ENCODE data around the gene CITED4. TPM values are rescaled to one million over a fixed set of nuclear protein-coding genes. Genes with fewer than 3 reads are reported as not detected.
A peak's percentile ranks its signal among the peaks of the same experiment; 100 is the strongest.

The CITED4 gene
- total and polyA plus RNA-seq, 4 experiments from 2014 or later = 8.1 to 20.1 (median 10.2) TPM

- POLR2A ChIA-PET (ENCODE audit: partially characterized antibody) = interaction anchor here (1.1 to 2.6 kb wide), 14 partner anchors 10 to 1169 kb away, joined by 3 to 46 read pairs (median 8); partner anchors contain the start of genes CTPS1, NFYC and ZNF684
Measured at GRCh38 chr1:40861224-40862003, 749 bp downstream of the CITED4 start.

DNA sequence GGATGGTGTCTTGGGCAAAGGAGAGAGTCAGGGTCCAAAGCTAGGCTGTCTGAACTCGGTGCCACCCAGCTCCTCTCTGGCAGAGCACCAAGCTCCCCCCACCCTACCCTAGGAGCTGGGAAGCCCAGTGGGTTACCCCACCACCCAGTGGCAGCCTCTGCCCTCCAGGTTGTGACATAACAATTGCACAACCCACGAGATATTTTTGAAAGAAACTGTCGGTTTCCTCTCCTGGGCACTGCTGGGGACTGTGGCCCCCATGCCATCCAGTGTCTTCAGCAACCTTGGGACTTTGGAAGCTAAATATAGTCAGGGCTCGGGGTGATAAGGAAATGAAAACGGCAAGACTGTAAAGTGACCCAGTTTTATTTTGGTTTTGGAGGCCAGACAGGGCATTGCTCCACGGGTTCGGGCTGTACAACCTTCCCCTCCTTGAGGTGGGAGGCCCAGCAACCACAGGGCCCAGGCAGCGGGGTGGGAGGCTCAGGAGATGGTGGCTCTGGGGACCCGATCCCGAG, 1.4 kb downstream of the CITED4 start:
- H3K27ac ChIP-seq (ENCODE audit: low read depth, low read length) = no peak overlapping the region
- intact Hi-C loops (cut with micrococcal nuclease) = loop anchor here (5.0 kb wide), 1 partner anchor 382 kb away; the partner anchor contains the start of gene SCMH1
- H3K9me3 ChIP-seq (ENCODE audit: control insufficient read depth in 1 of 2, low read length in 2 of 2) = no peaks in the 10 kb centered on the region
- no peak for DNase-seq
- Mint-ChIP-seq H3K9me3 (no peaks in the 10 kb centered on the region), H3K4me3 (peak overlapping the region; percentile 79 to 92 (median 84)), H3K4me1 (peaks cover 7 to 15% (median 10%) of the 10 kb centered on the region in 4 donors), H3K27me3 (peaks cover 0 to 4% of the 10 kb centered on the region in 2 donors), H3K27ac (peak overlapping the region in 6 of 7 donors; percentile 43 to 90 (median 79)), H3K36me3 (peaks cover 0 to 4% of the 10 kb centered on the region in 2 donors)
- H3K4me1 ChIP-seq (ENCODE audit: insufficient read depth, low read length) = peaks cover 14% of the 10 kb centered on the region
- H3K36me3 ChIP-seq (ENCODE audit: insufficient read depth, low read length) = no peaks in the 10 kb centered on the region
- ChIA-PET POLR2A (ENCODE audit: partially characterized antibody) (interaction anchor here (2.4 to 2.6 kb wide), 4 partner anchors 11 to 169 kb away, joined by 13 to 46 read pairs (median 22); partner anchors contain the start of gene NFYC), CTCF (ENCODE audit: partially characterized antibody) (interaction anchor here (1.3 to 1.7 kb wide), 3 partner anchors 11 to 143 kb away, joined by 3 to 5 read pairs (median 5); no protein-coding TSS in a partner anchor)
- no peaks in the 10 kb centered on the region for H3K27me3 ChIP-seq (ENCODE audit: insufficient read depth, low read length)
- H3K4me3 ChIP-seq (ENCODE audit: low read length in 2 of 2) = no peak overlapping the region

More at GRCh38 chr1:40861224-40862003, 749 bp downstream of the CITED4 start:
- Histone ChIP-seq H3K9me3 (ENCODE audit: control insufficient read depth in 1 of 2, low read length in 2 of 2) (no peaks in the 10 kb centered on the region), H3K27me3 (ENCODE audit: insufficient read depth, low read length) (no peaks in the 10 kb centered on the region), H3K4me3 (ENCODE audit: low read length in 2 of 2) (peak overlapping the region in 1 of 2 donors; percentile 57), H3K27ac (ENCODE audit: low read depth, low read length) (peak overlapping the region; percentile 63), H3K36me3 (ENCODE audit: insufficient read depth, low read length) (no peaks in the 10 kb centered on the region), H3K4me1 (ENCODE audit: insufficient read depth, low read length) (peaks cover 14% of the 10 kb centered on the region)
- CTCF ChIA-PET (ENCODE audit: partially characterized antibody) = interaction anchor here (1.3 to 2.0 kb wide), 4 partner anchors 12 to 142 kb away, joined by 3 to 6 read pairs (median 5); no protein-coding TSS in a partner anchor
- Mint-ChIP-seq H3K9me3 (no peaks in the 10 kb centered on the region), H3K36me3 (peaks cover 0 to 4% of the 10 kb centered on the region in 2 donors), H3K4me3 (peak overlapping the region; percentile 79 to 92 (median 84)), H3K27ac (peak overlapping the region in 5 of 7 donors; percentile 43 to 90 (median 74)), H3K27me3 (peaks cover 0 to 4% of the 10 kb centered on the region in 2 donors), H3K4me1 (peaks cover 7 to 15% (median 10%) of the 10 kb centered on the region in 4 donors)
- intact Hi-C loops (cut with micrococcal nuclease) = loop anchor here (1.0 to 5.0 kb wide), 6 partner anchors 14 to 381 kb away; partner anchors contain the start of genes RIMS3 and SCMH1
- peak in 4 of 5 donors; percentile 28 to 42 (median 38) for DNase-seq

DNA sequence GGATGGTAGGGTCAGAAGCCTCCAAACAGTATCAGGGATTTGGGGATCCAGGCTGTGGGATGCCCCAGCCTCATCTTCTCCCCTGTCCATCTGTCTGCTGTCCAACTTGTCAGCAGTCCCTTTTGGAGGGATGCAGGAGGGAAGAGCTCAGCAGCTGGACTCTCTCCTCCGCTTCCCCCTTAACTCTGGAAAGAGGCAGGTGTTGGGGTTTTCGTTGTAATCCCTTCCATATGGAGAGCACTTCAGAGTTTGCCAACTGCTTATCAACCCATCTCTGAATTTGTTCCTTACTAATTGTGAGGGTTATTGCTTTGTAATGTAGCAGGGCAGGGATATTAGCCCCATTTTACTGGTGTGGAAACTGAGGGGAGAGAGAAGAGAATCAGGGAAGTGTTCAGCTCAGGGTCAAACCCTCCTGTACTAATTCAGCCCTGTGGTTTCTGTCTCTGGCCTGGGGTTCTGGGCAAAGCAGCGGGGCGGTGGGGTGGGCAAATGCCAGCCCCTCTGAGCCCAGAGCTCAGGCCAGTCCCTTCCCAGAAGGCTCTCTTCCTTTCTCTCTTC, 3.2 kb downstream of the CITED4 start:
- intact Hi-C loops (cut with micrococcal nuclease) = no loop called here
- Histone ChIP-seq H3K4me1 (ENCODE audit: insufficient read depth, low read length) (peaks cover 14% of the 10 kb centered on the region), H3K4me3 (ENCODE audit: low read length in 2 of 2) (no peak overlapping the region), H3K27ac (ENCODE audit: low read depth, low read length) (no peak overlapping the region), H3K27me3 (ENCODE audit: insufficient read depth, low read length) (no peaks in the 10 kb centered on the region), H3K9me3 (ENCODE audit: control insufficient read depth in 1 of 2, low read length in 2 of 2) (no peaks in the 10 kb centered on the region), H3K36me3 (ENCODE audit: insufficient read depth, low read length) (no peaks in the 10 kb centered on the region)
- Mint-ChIP-seq H3K36me3 (peaks cover 0 to 4% of the 10 kb centered on the region in 2 donors), H3K27ac (no peak overlapping the region), H3K4me3 (no peak overlapping the region), H3K4me1 (peaks cover 7 to 15% (median 10%) of the 10 kb centered on the region in 4 donors), H3K9me3 (no peaks in the 10 kb centered on the region), H3K27me3 (peaks cover 0 to 4% of the 10 kb centered on the region in 2 donors)
- DNase-seq = no peak
- CTCF ChIA-PET (ENCODE audit: partially characterized antibody) = interaction anchor here (1.3 kb wide), 1 partner anchor 27 kb away, joined by 3 read pairs; no protein-coding TSS in a partner anchor
- POLR2A ChIA-PET (ENCODE audit: partially characterized antibody) = interaction anchor here (0.7 kb wide), 1 partner anchor 15 kb away, joined by 3 read pairs; no protein-coding TSS in a partner anchor

DNA sequence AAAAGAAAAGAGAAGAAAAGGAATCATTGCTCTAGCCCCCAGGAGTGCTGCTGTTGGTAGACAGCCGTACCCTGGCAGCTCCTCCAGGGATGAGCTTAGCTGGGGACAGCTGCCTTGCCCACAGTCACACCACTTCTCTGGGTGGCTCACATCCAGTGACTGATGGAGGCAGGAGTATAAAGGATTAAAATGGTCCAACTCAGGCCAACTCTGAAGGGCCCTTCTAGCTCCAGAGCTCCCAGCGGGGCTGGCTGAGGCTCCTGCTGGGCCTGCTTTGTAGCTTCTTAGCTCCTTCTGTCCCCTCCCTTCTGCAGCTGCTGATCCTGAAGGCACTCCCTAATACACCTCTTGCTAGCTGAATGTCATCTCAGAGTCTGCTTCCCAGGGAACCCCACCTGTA, 4.4 kb downstream of the CITED4 start:
- ChIA-PET CTCF (ENCODE audit: partially characterized antibody) (interaction anchor here (0.7 to 2.3 kb wide), 4 partner anchors 26 to 188 kb away, joined by 3 to 6 read pairs (median 3); no protein-coding TSS in a partner anchor), POLR2A (ENCODE audit: partially characterized antibody) (no interaction called here)
- H3K27ac ChIP-seq (ENCODE audit: low read depth, low read length) = no peak overlapping the region
- H3K4me3 ChIP-seq (ENCODE audit: low read length in 2 of 2) = no peak overlapping the region
- Mint-ChIP-seq H3K4me3 (no peak overlapping the region), H3K27ac (no peak overlapping the region), H3K36me3 (peaks cover 0 to 4% of the 10 kb centered on the region in 2 donors), H3K27me3 (peaks cover 0 to 4% of the 10 kb centered on the region in 2 donors), H3K4me1 (peaks cover 4 to 12% (median 7%) of the 10 kb centered on the region in 4 donors), H3K9me3 (no peaks in the 10 kb centered on the region)
- no peak for DNase-seq
- H3K4me1 ChIP-seq (ENCODE audit: insufficient read depth, low read length) = peaks cover 10% of the 10 kb centered on the region
- no peaks in the 10 kb centered on the region for H3K27me3 ChIP-seq (ENCODE audit: insufficient read depth, low read length)
- intact Hi-C loops (cut with micrococcal nuclease) = no loop called here
- H3K36me3 ChIP-seq (ENCODE audit: insufficient read depth, low read length) = no peaks in the 10 kb centered on the region
- H3K9me3 ChIP-seq (ENCODE audit: control insufficient read depth in 1 of 2, low read length in 2 of 2) = no peaks in the 10 kb centered on the region

- DNase-seq = no peak
- H3K27ac Mint-ChIP-seq = no peak overlapping the region
- Histone ChIP-seq H3K27me3 (ENCODE audit: insufficient read depth, low read length) (no peaks in the 10 kb centered on the region), H3K36me3 (ENCODE audit: insufficient read depth, low read length) (no peaks in the 10 kb centered on the region), H3K9me3 (ENCODE audit: control insufficient read depth in 1 of 2, low read length in 2 of 2) (no peaks in the 10 kb centered on the region), H3K4me3 (ENCODE audit: low read length in 2 of 2) (no peak overlapping the region), H3K4me1 (ENCODE audit: insufficient read depth, low read length) (peaks cover 8% of the 10 kb centered on the region), H3K27ac (ENCODE audit: low read depth, low read length) (no peak overlapping the region)
- no peaks in the 10 kb centered on the region for H3K9me3 Mint-ChIP-seq
- no peak overlapping the region for H3K4me3 Mint-ChIP-seq
- H3K36me3 Mint-ChIP-seq = peaks cover 0 to 2% of the 10 kb centered on the region in 2 donors
- peaks cover 0 to 4% of the 10 kb centered on the region in 2 donors for H3K27me3 Mint-ChIP-seq
- intact Hi-C loops (cut with micrococcal nuclease) = no loop called here
- ChIA-PET CTCF (ENCODE audit: partially characterized antibody) (interaction anchor here (0.9 to 2.3 kb wide), 5 partner anchors 17 to 325 kb away, joined by 3 to 6 read pairs (median 3); no protein-coding TSS in a partner anchor), POLR2A (ENCODE audit: partially characterized antibody) (no interaction called here)
- peaks cover 2 to 6% (median 4%) of the 10 kb centered on the region in 4 donors for H3K4me1 Mint-ChIP-seq
Measured at GRCh38 chr1:40856656-40857302, 5.4 kb downstream of the CITED4 start.

GRCh38 chr1:40856116-40856515, 6.0 kb downstream of the CITED4 start:
- Histone ChIP-seq H3K4me1 (ENCODE audit: insufficient read depth, low read length) (peaks cover 4% of the 10 kb centered on the region), H3K36me3 (ENCODE audit: insufficient read depth, low read length) (no peaks in the 10 kb centered on the region), H3K27me3 (ENCODE audit: insufficient read depth, low read length) (no peaks in the 10 kb centered on the region), H3K4me3 (ENCODE audit: low read length in 2 of 2) (no peak overlapping the region), H3K27ac (ENCODE audit: low read depth, low read length) (no peak overlapping the region), H3K9me3 (ENCODE audit: control insufficient read depth in 1 of 2, low read length in 2 of 2) (no peaks in the 10 kb centered on the region)
- Mint-ChIP-seq H3K36me3 (peaks cover 0 to 2% of the 10 kb centered on the region in 2 donors), H3K4me1 (peaks cover 2 to 6% (median 4%) of the 10 kb centered on the region in 4 donors), H3K9me3 (no peaks in the 10 kb centered on the region), H3K27ac (no peak overlapping the region), H3K4me3 (no peak overlapping the region), H3K27me3 (peaks cover 0 to 4% of the 10 kb centered on the region in 2 donors)
- DNase-seq = no peak
- POLR2A ChIA-PET (ENCODE audit: partially characterized antibody) = no interaction called here
- intact Hi-C loops (cut with micrococcal nuclease) = no loop called here
- CTCF ChIA-PET (ENCODE audit: partially characterized antibody) = interaction anchor here (0.7 to 2.3 kb wide), 7 partner anchors 17 to 324 kb away, joined by 3 to 6 read pairs (median 3); no protein-coding TSS in a partner anchor

Data from CD4-positive, alpha-beta memory T cell (primary cell).